Measurements from ENCODE around the gene GALNT17.
"Not testable (repeated sequence)": the region's sequence is repeated elsewhere in the genome, so short reads cannot be mapped to it uniquely, and the experiment has no call there.

GALNT17 gene

DNA sequence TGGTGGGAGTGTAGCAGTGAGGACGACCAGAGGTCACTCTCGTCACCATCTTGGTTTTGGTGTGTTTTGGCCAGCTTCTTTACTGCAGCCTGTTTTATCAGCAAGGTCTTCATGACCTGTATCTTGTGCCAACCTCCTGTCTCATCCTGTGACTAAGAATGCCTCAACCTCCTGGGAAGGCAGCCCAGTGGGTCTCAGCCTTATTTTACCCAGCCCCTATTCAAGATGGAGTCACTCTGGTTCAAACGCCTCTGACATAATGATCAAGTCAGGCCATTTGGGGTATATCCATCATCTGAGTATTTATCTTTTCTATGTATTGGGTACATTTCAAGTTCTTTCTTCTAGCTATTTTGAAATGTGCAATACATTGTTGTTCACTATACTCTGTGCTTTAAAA lies 503.9 kb downstream of the GALNT17 start:
- DNase-seq, ATAC-seq: not testable (repeated sequence)

DNA sequence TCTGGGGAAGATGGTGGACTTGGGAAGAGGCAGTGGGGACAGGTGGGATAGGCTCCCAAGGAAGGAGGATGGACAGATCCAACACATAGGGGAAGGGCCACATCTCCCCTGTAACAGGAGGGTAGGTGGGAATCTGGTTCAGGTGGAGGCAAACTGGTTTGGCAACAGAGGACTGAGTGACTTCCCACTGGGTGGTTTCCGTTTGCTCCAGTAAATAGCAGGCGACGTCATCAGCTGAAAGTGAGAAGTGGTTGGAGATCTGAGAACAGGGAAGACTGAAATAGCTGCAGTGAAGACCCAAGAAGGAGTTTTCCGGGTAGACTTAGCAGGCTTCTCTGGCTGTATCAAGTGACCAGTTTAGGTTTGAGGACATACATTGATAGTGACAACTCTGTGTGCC lies 504.4 kb downstream of the GALNT17 start:
- no peak for ATAC-seq
- no peak for DNase-seq

DNA sequence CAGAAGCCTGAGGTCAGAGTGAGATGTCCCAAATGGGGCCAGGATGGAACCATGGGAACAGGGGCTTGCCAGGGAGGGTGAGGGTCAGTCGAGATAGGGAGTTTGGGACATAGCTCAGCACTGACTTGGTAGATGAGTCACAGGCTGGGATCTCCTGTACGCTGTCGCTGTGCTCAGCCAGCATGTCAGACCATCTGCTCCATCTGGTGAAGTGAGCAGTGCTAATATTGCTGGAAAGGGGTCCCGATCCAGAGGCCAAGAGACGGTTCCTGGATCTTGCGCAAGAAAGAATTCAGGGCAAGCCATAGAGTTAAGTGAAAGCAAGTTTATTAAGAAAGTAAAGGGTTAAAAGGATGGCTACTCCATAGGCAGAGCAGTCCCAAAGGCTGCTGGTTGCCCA lies 505.6 kb downstream of the GALNT17 start:
- DNase-seq (no peak), ATAC-seq (no peak)

DNA sequence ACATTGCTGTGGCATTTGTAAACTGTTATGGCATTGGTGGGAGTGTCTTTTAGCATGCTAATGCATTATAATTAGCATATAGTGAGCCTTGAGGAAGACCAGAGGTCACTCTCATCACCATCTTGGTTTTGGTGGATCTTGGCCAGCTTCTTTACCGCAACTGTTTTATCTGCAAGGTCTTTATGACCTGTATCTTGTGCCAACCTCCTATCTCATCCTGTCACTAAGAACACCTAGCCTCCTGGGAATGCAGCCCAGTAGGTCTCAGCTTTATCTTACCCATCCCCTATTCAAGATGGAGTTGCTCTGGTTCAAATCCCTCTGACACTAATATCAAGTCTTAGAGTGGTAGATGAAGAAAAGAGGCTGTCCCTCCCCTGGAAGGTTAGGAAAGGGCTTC lies 506.2 kb downstream of the GALNT17 start:
- DNase-seq (no peak), ATAC-seq (no peak)

GRCh38 chr7:71639382-71640085 lies 507.6 kb downstream of the GALNT17 start:
- DNase-seq (no peak), ATAC-seq (no peak)

DNA sequence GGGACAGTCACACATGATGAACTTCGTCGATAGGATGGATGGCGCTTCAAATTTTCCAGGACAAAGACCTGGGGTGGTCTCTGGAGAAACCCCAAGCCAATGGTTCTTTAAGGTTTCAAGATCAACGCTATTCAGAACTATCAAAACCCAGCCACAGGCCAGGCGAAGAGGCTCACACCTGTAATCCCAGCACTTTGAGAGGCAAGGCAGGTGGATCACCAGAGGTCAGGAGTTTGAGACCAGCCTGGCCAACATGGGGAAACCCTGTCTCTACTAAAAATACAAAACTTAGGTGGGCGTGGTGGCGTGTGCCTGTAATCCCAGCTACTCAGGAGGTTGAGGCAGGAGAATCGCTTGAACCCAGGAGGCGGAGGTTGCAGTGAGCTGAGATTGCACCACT lies 511.1 kb downstream of the GALNT17 start:
- ATAC-seq, DNase-seq: not testable (repeated sequence)

GRCh38 chr7:71645836-71646235 lies 513.9 kb downstream of the GALNT17 start:
- ATAC-seq (no peak), DNase-seq (no peak)

DNA sequence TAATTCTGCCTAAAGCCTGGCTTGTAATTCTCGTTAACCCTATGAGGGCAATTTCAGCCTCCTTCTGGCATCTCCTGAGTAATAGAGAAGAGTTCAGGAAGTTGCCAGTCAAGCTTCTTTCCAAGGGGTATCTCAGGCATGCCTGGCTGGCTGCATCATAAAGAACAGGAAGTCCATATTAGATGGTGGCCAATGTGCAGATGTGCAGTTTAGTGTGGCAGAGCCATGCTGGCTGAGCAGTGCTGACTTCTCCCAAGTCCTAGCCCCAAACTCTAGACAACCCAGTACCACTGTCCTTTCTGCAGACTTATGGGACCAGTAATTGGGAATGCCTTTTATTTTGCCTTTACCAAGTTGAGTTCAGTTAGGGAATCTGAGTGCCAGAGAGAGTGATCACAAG lies 517.9 kb downstream of the GALNT17 start:
- no peak for DNase-seq
- ATAC-seq: no peak

DNA sequence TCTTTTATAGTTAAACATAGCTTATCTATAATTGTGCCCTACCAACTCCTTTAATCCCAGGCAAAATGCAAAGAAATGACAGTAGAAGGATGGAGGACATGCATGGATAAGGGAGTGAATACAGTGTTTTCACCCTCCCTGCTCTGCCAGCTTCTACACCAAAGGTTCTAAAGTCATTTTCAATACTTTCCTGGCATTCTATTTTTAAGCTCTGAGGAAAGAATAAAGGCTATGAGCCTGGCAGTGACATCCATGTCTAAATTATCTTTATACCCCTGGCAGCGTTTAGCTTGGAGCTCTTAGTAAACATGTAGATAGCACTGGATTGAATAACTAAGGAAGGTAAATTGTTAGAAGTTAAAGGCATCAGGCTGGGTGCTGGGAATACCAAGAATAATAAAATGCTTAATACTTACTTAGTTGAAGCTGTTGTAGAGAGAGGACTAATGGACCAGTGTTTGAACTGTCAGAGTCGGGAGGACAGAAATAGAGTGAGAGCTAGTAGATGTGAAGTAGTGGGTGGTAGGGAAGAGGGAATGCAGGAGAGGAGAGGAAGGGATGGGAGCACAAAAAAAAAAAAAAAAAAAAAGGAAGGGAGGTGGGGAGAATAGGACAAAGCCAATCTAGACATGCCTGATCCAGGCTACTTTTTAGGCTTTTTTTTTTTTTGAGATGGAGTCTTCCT lies 518.9 kb downstream of the GALNT17 start:
- no peak for ATAC-seq

GRCh38 chr7:71652510-71652909 lies 520.6 kb downstream of the GALNT17 start:
- DNase-seq: no peak
- no peak for ATAC-seq

More for the DNA sequence above, 518.9 kb downstream of the GALNT17 start:
- DNase-seq: no peak

- ATAC-seq (no peak), DNase-seq (no peak)
Observed at GRCh38 chr7:71657386-71657785, 525.4 kb downstream of the GALNT17 start.

GRCh38 chr7:71659622-71660021 lies 527.7 kb downstream of the GALNT17 start:
- DNase-seq (no peak), ATAC-seq (no peak)

- DNase-seq: no peak
- no peak for ATAC-seq
Observed at GRCh38 chr7:71661671-71662224, 529.8 kb downstream of the GALNT17 start.

DNA sequence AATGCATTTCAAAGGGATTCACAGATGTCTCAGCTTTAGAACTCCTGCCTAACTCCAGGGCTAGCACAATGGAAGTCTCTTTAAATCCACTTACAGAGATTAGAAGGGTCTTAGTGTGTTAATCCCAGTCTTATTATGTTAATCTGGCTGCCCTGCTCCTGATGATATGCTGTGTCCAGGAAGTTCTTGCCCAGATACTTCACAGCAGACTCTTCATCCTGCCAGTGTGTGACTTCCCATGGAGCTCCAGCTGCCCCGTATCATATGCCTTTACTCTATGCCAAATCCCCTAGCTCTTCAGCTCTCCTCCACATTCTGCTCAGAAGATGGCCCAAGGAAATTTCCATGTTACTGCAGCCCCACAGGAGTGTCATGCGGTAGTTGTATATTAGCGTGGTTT lies 533.8 kb downstream of the GALNT17 start:
- DNase-seq (no peak), ATAC-seq (no peak)

GRCh38 chr7:71668572-71668971 lies 536.6 kb downstream of the GALNT17 start:
- DNase-seq: no peak

DNA sequence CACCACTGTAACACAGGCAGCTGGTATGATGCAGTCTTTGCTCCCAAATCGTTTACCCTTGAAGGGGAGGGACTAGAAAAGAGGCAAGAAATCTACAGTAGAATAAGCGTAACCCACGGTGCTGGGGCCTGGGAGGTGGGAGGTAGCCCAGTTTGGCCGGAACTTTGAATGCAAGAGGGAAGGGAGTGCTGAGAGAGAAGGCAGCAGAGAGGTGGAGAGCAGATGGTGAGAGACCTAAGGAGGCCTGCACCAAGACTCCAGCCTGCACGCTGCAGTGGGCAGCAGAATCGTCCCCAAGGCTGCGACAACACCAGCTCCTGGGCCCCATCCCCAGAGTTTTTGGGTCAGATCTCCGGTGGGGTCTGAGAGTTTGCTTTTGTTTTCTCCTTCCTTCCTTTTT lies 547.5 kb downstream of the GALNT17 start:
- ATAC-seq (no peak), DNase-seq (no peak)

More at GRCh38 chr7:71668572-71668971, 536.6 kb downstream of the GALNT17 start:
- ATAC-seq: no peak

DNA sequence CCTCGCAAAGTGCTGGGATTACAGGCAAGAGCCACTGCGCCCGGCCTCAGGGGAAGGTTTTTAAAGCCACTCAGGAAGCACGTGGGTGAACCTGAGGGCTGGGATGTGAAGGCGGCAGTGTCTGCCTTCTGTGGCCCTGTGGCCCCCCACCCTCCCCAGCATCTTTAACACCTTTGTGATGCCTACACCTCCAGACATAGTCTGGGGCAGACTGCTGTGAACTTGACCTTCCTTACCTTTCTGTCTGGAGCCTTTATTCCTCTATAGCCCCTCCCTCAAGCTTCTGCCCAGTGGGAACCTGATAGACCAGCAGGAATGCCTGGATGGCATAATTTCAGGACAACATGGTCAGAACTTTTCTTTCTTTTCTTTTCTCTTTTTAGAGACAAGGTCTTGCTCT lies 550.2 kb downstream of the GALNT17 start:
- DNase-seq: no peak
- ATAC-seq: no peak

DNA sequence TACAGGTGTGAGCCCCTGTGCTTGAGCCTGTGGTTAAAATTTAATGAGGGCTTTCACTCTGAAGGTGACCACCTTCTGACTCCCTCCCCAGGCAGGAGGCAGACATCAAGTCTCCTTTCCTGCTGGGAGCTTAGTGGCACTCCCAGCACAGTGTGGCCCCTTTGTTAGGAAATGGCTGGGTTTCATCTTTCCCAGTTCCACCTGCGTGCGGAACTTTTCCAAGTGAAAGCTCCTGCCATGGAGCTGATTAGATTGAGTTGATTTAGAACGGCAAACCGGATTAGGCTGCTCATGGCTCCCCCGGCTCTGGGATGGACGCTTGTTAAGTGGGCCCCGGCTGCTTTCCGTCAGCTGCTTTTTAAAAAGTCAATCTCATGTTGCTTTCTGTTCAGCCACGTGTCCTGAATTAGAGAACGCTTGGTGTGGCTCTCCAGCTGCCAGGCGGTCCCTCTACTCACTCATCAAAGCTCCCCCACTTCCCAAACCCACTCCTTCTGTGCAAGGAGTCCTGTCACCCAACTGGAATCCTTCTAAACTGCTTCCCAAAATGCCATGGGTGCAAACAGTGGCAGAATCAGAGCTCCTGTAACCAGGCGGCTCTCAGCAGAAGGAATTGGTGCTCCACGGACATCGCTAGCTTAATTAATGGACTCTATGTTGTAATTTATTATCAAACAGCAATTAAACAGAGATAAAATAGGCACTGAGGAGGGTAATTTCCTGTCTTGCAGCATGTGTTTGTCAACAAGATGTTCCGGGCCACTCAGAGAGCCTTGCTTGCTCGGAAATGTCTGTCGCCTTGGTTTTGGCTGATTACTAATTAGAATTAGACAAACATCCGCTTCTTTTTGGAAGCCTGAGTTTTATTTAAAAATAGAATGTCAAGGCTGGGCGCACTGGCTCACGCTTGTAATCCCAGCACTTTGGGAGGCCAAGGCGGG lies 551.2 kb downstream of the GALNT17 start:
- DNase-seq (no peak), ATAC-seq (no peak)

- no peak for DNase-seq
- no peak for ATAC-seq
Observed at GRCh38 chr7:71687286-71687685, 555.3 kb downstream of the GALNT17 start.

- no peak for DNase-seq
- no peak for ATAC-seq
Observed at GRCh38 chr7:71687831-71688599, 556.1 kb downstream of the GALNT17 start.

GRCh38 chr7:71691538-71691937 lies 559.6 kb downstream of the GALNT17 start:
- DNase-seq: no peak
- ATAC-seq: no peak

DNA sequence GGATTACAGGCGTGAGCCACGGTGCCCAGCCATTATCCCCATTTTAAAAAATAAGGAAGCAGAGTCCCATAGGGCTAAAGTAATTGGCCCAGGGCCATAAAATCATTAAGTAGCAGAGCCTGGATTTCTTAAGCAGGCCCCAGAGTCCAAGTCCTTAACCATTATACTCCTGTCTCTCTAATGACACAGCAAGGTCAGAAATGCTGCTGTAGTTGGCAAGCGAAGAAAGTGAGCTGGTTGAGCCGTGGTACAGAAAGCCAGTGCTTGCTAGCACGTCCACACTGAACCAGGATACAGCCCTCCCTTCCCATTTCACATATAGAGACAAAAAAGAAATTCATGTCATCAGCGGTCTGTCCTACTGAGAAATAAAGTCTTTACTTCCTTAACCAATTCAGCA lies 562.7 kb downstream of the GALNT17 start:
- ATAC-seq: no peak
- no peak for DNase-seq

Measured in stimulated activated naive CD8-positive, alpha-beta T cell treated with anti-CD3 and anti-CD28 coated beads, Interleukin-15, Interleukin-2, amounts not matched to agents 100 U/mL and 50 U/mL, for 24 hours (primary cell).